ENCODE measurements around the gene GALNT1.

DNA sequence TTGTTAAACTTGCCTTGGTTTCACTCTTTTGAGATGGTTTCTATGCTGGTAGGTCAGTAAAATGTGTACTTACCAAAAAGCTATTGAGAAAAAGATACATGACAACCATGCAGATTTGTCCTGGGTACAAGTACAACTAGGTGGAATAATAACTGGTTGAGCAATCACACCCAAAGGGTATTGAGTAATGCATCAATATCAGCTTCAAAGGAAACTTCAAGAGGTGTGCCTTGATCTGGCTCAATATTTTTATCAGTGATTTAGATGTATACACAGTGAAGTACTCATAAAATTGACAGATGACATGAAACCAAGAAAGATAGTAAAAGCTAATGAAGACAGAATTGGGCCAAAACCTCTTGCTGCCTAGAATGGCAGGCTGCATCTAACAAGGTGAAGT, 21.7 kb upstream of the GALNT1 start:
- TF ChIP-seq, protein P1, sequence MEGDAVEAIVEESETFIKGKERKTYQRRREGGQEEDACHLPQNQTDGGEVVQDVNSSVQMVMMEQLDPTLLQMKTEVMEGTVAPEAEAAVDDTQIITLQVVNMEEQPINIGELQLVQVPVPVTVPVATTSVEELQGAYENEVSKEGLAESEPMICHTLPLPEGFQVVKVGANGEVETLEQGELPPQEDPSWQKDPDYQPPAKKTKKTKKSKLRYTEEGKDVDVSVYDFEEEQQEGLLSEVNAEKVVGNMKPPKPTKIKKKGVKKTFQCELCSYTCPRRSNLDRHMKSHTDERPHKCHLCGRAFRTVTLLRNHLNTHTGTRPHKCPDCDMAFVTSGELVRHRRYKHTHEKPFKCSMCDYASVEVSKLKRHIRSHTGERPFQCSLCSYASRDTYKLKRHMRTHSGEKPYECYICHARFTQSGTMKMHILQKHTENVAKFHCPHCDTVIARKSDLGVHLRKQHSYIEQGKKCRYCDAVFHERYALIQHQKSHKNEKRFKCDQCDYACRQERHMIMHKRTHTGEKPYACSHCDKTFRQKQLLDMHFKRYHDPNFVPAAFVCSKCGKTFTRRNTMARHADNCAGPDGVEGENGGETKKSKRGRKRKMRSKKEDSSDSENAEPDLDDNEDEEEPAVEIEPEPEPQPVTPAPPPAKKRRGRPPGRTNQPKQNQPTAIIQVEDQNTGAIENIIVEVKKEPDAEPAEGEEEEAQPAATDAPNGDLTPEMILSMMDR (IDR thresholded peaks at IDR 0.05), result no peak
- no peak for TF ChIP-seq POLR2A (IDR thresholded peaks at IDR 0.05)
- no peak for TF ChIP-seq POLR2AphosphoS5 (IDR thresholded peaks at IDR 0.05)

Data from upper lobe of left lung (tissue), 4 donors.